Fibroblast of lung (primary cell): Measurements from ENCODE around the gene MMP23B. TPM values are rescaled to one million over a fixed set of nuclear protein-coding genes. Genes with fewer than 3 reads are reported as not detected.
"Not testable (repeated sequence)": the region's sequence is repeated elsewhere in the genome, so short reads cannot be mapped to it uniquely, and the experiment has no call there.

ENCODE experiments used
- DNase-seq, 2 donors: peaks; one replicate each; pipeline versions ENCODE4 v3.0.0 to v3.0.0-alpha.2; 2010; ENCODE audit warnings: low read depth in 2 of 2
- H2AFZ ChIP-seq: 2 replicates; pipeline ENCODE4 v1.5.1; 2012; ENCODE audit warnings: low read length, control low read depth, inconsistent platforms
- H3K27ac ChIP-seq: 2 replicates; pipeline ENCODE4 v1.5.1; 2011; ENCODE audit warnings: low read length, control low read depth; ENCODE audit not compliant: insufficient read depth
- H3K27me3 ChIP-seq: 2 replicates; pipeline ENCODE4 v1.5.1; 2011; ENCODE audit warnings: mild to moderate bottlenecking, low read length; ENCODE audit not compliant: control insufficient read depth, insufficient read depth
- H3K36me3 ChIP-seq: 2 replicates; pipeline ENCODE4 v1.5.1; 2011; ENCODE audit warnings: low read length; ENCODE audit not compliant: control insufficient read depth, insufficient read depth
- H3K4me1 ChIP-seq: 2 replicates; pipeline ENCODE4 v1.5.1; 2011; ENCODE audit warnings: low read length; ENCODE audit not compliant: control insufficient read depth, insufficient read depth; ENCODE audit errors: extremely low read depth
- H3K4me2 ChIP-seq: 2 replicates; pipeline ENCODE4 v1.5.1; 2011; ENCODE audit warnings: low read length, control low read depth; ENCODE audit not compliant: insufficient read depth; ENCODE audit errors: extremely low read depth
- H3K4me3 ChIP-seq, 4 experiments: fragments of 200-600 bp in 1 of 4; sonication (generic) in 1 of 4; replicated peaks in 1 of 4; 2 replicates each; pipeline ENCODE4 v1.5.1; 2011 to 2016; ENCODE audit warnings: low read length in 4 of 4, low read depth in 3 of 4, mild to moderate bottlenecking in 3 of 4, control low read depth in 2 of 4, inconsistent platforms in 1 of 4, mixed read lengths in 1 of 4; ENCODE audit not compliant: insufficient read depth in 1 of 4; ENCODE audit errors: control extremely low read depth in 1 of 4
- H3K79me2 ChIP-seq: 2 replicates; pipeline ENCODE4 v1.5.1; 2012; ENCODE audit warnings: mild to moderate bottlenecking, low read length, inconsistent platforms; ENCODE audit not compliant: control insufficient read depth, insufficient read depth
- H3K9ac ChIP-seq: 2 replicates; pipeline ENCODE4 v1.5.1; 2011; ENCODE audit warnings: mild to moderate bottlenecking, low read length, control low read depth; ENCODE audit not compliant: insufficient read depth
- H3K9me3 ChIP-seq: 2 replicates; pipeline ENCODE4 v1.5.1; 2012; ENCODE audit warnings: low read depth, low read length; ENCODE audit not compliant: control insufficient read depth, insufficient read depth
- H4K20me1 ChIP-seq: 2 replicates; pipeline ENCODE4 v1.5.1; 2011; ENCODE audit warnings: low read length; ENCODE audit not compliant: control insufficient read depth, insufficient read depth; ENCODE audit errors: extremely low read depth
- EZH2 ChIP-seq: IDR thresholded peaks from 2 replicates; pipeline ENCODE4 v1.5.1; 2012; ENCODE audit warnings: low read length, control low read depth, mild to moderate bottlenecking; ENCODE audit errors: missing control alignments
- polyA plus RNA-seq, 2 donors: library from polyadenylated mRNA; depleted of rRNA in 1 of 2; stranded (reverse) in 1 of 2; unstranded in 1 of 2; fragments of >200 nt; gene quantifications; 2 replicates each; pipeline ENCODE4 v1.2.1, GENCODE V29; 2011 to 2012; ENCODE audit warnings: missing spikeins in 1 of 2
- total RNA-seq: library from RNA; depleted of rRNA; stranded (reverse); fragments of >200 nt; gene quantifications from 2 replicates; pipeline ENCODE4 v1.2.1, GENCODE V29; 2014
- TF ChIP-seq, protein P1 (sequence below), 2 donors: IDR thresholded peaks in 1 of 2; conservative IDR thresholded peaks in 1 of 2; 1 replicate in 1 of 2; 2 replicates in 1 of 2; pipeline ENCODE4 v1.5.1; 2011 to 2012; ENCODE audit warnings: low read length in 2 of 2, control low read depth in 1 of 2, inconsistent platforms in 1 of 2, low read depth in 1 of 2, mild to moderate bottlenecking in 1 of 2

MMP23B gene
- total and polyA plus RNA-seq, 2 donors (not counting 1 experiment from before 2014, with no cell fraction given) = 0.89 to 4.6 TPM

DNA sequence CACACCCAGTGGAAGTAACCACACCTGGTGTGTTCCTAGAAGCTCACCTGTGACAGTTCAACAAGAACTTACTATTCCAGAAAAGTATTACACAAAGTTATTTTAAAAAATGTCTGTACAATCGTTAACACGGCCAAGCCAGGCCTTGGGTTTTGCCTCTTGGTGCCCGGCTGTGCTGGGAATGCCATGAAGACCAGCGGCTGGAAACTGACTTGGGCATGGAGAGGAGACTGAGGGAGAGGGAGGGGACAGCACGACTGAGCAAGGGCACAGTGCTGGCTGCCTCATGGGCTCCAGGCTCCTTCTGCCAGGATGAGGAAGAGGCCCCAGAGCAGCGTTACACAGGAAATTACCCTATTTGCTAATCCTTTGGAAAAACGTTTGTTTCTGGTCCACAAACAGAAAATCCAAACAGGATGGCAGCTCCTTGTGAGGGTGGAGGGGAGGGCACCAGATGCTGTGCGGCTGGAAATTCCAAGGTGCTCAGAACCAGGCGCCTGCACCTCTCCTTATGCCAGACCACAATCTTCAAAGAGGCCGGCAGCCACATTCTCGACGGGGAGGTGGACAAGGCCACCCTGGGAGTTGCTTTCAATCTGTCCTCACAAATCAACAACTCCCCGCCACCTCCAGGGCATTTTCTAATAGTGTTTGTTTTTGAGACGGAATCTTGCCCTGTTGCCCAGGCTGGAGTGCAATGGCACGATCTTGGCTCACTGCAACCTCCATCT is 31.0 kb downstream of the MMP23B start:
- H3K27ac ChIP-seq = peak overlapping the region; percentile 74
- not testable (repeated sequence) for H2AFZ ChIP-seq, H3K9me3 ChIP-seq, H3K4me2 ChIP-seq, H3K4me3 ChIP-seq, H3K27me3 ChIP-seq, H3K9ac ChIP-seq, H3K4me1 ChIP-seq, H3K79me2 ChIP-seq, DNase-seq, H4K20me1 ChIP-seq
- peaks cover 10% of the 10 kb centered on the region for H3K36me3 ChIP-seq

DNA sequence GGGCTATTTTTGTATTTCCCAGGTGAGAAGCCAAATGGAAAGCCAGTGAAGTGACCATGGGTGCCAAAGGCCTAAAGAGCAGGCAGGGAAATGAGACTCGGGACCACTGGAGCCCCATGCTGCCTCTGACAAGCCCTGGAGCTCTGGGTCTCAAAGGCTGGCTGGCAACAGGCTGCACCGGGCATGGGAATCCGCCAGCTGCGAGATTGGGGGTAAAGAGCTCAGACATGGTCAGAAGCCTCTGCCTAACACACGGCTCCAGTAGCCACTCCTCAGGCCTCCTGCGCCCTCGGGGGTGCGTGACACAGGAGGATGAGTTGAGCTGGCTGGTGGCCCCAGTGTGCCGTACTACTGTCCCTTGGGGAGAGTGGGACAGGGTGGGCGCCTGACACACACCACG is 32.3 kb downstream of the MMP23B start:
- not testable (repeated sequence) for H3K9me3 ChIP-seq, H3K27me3 ChIP-seq, H3K4me1 ChIP-seq, H3K9ac ChIP-seq, H2AFZ ChIP-seq, DNase-seq, H3K79me2 ChIP-seq, H3K27ac ChIP-seq, H4K20me1 ChIP-seq, H3K4me2 ChIP-seq, H3K4me3 ChIP-seq
- peaks cover 10% of the 10 kb centered on the region for H3K36me3 ChIP-seq

DNA sequence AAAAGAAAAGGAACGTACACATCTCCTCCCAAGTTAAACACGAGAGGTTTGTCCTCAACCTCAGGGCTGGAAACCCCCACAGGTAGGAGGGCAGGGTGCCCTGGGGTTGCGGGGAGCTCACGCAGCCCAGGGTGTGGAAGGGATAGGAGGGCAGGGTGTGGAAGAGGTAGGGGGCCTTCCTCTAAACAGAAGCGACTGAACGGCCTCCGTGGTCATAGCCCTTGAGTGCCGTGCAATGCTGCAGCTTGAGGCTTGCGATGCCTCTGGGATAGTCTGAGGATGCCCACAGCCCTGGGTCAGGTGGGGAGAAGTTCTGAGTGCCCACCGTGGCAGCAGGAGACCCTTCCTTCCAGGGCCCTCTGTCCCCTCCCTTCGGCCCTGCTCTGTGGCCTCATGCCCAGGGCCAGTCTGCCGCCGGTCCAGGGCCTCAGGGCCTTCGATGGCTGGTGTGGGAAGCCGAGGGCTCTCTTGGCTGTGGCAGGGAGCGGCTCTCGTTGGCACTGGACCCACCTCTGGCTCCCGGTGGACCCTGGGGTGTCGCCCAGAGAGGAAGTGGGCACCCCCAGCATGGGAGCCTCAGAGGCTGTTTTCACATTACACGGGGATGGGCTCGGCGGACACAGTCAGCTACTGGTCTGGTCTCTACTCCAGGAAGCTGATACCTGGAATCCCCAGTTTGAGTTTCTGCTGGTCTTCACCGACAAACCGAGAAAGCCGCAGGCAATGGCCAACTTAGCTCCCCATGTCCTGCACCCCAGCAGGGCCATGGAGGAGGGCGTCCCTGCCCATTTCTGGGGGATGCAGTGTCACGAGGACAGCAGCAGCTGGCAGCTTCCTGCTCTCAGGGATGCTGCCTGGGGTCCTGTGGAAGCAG is 33.2 kb downstream of the MMP23B start:
- peaks cover 8% of the 10 kb centered on the region for H3K4me1 ChIP-seq

More for the DNA sequence above, 33.2 kb downstream of the MMP23B start:
- no peaks in the 10 kb centered on the region for H3K27me3 ChIP-seq
- no peak overlapping the region for H3K4me3 ChIP-seq
- H3K27ac ChIP-seq = no peak overlapping the region
- no peak for TF ChIP-seq EZH2
- TF ChIP-seq, protein P1, sequence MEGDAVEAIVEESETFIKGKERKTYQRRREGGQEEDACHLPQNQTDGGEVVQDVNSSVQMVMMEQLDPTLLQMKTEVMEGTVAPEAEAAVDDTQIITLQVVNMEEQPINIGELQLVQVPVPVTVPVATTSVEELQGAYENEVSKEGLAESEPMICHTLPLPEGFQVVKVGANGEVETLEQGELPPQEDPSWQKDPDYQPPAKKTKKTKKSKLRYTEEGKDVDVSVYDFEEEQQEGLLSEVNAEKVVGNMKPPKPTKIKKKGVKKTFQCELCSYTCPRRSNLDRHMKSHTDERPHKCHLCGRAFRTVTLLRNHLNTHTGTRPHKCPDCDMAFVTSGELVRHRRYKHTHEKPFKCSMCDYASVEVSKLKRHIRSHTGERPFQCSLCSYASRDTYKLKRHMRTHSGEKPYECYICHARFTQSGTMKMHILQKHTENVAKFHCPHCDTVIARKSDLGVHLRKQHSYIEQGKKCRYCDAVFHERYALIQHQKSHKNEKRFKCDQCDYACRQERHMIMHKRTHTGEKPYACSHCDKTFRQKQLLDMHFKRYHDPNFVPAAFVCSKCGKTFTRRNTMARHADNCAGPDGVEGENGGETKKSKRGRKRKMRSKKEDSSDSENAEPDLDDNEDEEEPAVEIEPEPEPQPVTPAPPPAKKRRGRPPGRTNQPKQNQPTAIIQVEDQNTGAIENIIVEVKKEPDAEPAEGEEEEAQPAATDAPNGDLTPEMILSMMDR (conservative IDR thresholded peaks at IDR 0.05 in 1 of 2, IDR thresholded peaks at IDR 0.05 in 1 of 2; ENCODE audit: low read depth in 1 of 2, low read length in 2 of 2) = no peak
- H2AFZ ChIP-seq = no peak overlapping the region
- H3K4me2 ChIP-seq = no peak overlapping the region
- no peak overlapping the region for H3K9ac ChIP-seq
- no peaks in the 10 kb centered on the region for H3K9me3 ChIP-seq
- H4K20me1 ChIP-seq = no peaks in the 10 kb centered on the region
- H3K36me3 ChIP-seq = peaks cover 16% of the 10 kb centered on the region
- no peaks in the 10 kb centered on the region for H3K79me2 ChIP-seq
- no peak for DNase-seq
